GM19238 (cell line): ENCODE data around the gene KRTAP10-4.
"Not testable (repeated sequence)": the region's sequence is repeated elsewhere in the genome, so short reads cannot be mapped to it uniquely, and the experiment has no call there.

Source experiments
- DNase-seq: peaks from one replicate; pipeline ENCODE4 v3.0.0; 2011; ENCODE audit warnings: low spot score; ENCODE audit not compliant: insufficient read length

KRTAP10-4 gene

GRCh38 chr21:44534688-44535087, 38.8 kb upstream of the KRTAP10-4 start:
- DNase-seq, result no peak

- no peak for DNase-seq
Measured at GRCh38 chr21:44535963-44536362, 37.6 kb upstream of the KRTAP10-4 start.

GRCh38 chr21:44537930-44538911, 35.3 kb upstream of the KRTAP10-4 start:
- DNase-seq, result no peak

GRCh38 chr21:44539046-44539445, 34.5 kb upstream of the KRTAP10-4 start:
- DNase-seq, result no peak

GRCh38 chr21:44539991-44540666, 33.4 kb upstream of the KRTAP10-4 start, which contains the start of gene KRTAP10-1:
Gene KRTAP10-1, minus strand, starts transcription at chr21:44540195. Its CDS starts 45 bp downstream, at chr21:44540150.
- no peak for DNase-seq

- DNase-seq, result no peak
Measured at GRCh38 chr21:44540741-44541288, 32.7 kb upstream of the KRTAP10-4 start.

GRCh38 chr21:44542716-44543115, 30.8 kb upstream of the KRTAP10-4 start:
- DNase-seq, result no peak

GRCh38 chr21:44544566-44544965, 29.0 kb upstream of the KRTAP10-4 start:
- no peak for DNase-seq

- DNase-seq, result no peak
Measured at GRCh38 chr21:44547656-44548331, 25.7 kb upstream of the KRTAP10-4 start.

- no peak for DNase-seq
Measured at GRCh38 chr21:44548381-44548780, 25.1 kb upstream of the KRTAP10-4 start.

- no peak for DNase-seq
Measured at GRCh38 chr21:44548922-44549321, 24.6 kb upstream of the KRTAP10-4 start.

- no peak for DNase-seq
Measured at GRCh38 chr21:44549525-44550211, 23.9 kb upstream of the KRTAP10-4 start.

- not testable (repeated sequence) for DNase-seq
Measured at GRCh38 chr21:44550285-44550684, 23.2 kb upstream of the KRTAP10-4 start.

- no peak for DNase-seq
Measured at GRCh38 chr21:44550807-44551206, 22.7 kb upstream of the KRTAP10-4 start.

- no peak for DNase-seq
Measured at GRCh38 chr21:44551340-44551961, 22.1 kb upstream of the KRTAP10-4 start, which contains the start of gene KRTAP10-2. Gene KRTAP10-2, minus strand, starts transcription at chr21:44551505. Its CDS starts 47 bp downstream, at chr21:44551458.

GRCh38 chr21:44552136-44552535, 21.4 kb upstream of the KRTAP10-4 start:
- no peak for DNase-seq

- no peak for DNase-seq
Measured at GRCh38 chr21:44552681-44553080, 20.8 kb upstream of the KRTAP10-4 start.

- DNase-seq, result no peak
Measured at GRCh38 chr21:44555200-44555875, 18.2 kb upstream of the KRTAP10-4 start.

GRCh38 chr21:44556879-44557278, 16.6 kb upstream of the KRTAP10-4 start:
- DNase-seq, result no peak
